GM12891 (cell line): ENCODE measurements around the gene IQSEC3.
"Not testable (repeated sequence)": the region's sequence is repeated elsewhere in the genome, so short reads cannot be mapped to it uniquely, and the experiment has no call there.

Experiments used
- PAX5 ChIP-seq: IDR thresholded peaks from 2 replicates; pipeline ENCODE4 v1.6.1; 2011; ENCODE audit warnings: low read length, moderate library complexity, mild to moderate bottlenecking; ENCODE audit not compliant: insufficient read depth, severe bottlenecking
- POLR2A ChIP-seq: IDR thresholded peaks from 2 replicates; pipeline ENCODE4 v1.6.1; 2011; ENCODE audit warnings: low read depth, low read length, control low read depth
- POLR2AphosphoS5 ChIP-seq: IDR thresholded peaks from 2 replicates; pipeline ENCODE4 v1.6.1; 2011; ENCODE audit warnings: low read depth, low read length, control low read depth
- POU2F2 ChIP-seq: IDR thresholded peaks from 2 replicates; pipeline ENCODE4 v1.6.1; 2011; ENCODE audit warnings: low read depth, mild to moderate bottlenecking, control low read depth, low read length, moderate library complexity
- SPI1 ChIP-seq: IDR thresholded peaks from 2 replicates; pipeline ENCODE4 v1.6.1; 2011; ENCODE audit warnings: low read depth, low read length, control low read depth
- TAF1 ChIP-seq: IDR thresholded peaks from 2 replicates; pipeline ENCODE4 v1.6.1; 2011; ENCODE audit warnings: low read depth, low read length, control low read depth

GRCh38 chr12:76551-76950 is 10.0 kb downstream of the IQSEC3 start:
- not testable (repeated sequence) for TF ChIP-seq POLR2A, POLR2AphosphoS5, TAF1, SPI1, PAX5, POU2F2
